ENCODE results near the gene LRP2. TPM values are rescaled to one million over a fixed set of nuclear protein-coding genes. Genes with fewer than 3 reads are reported as not detected.

The LRP2 gene
- total and polyA plus RNA-seq, 2 of the 8 experiments (the other 6 are each of a cell fraction or from before 2014, with no cell fraction given): 2.0 to 2.9 TPM

- no peak overlapping the region for H3K4me3 ChIP-seq (ENCODE audit: extremely low read depth in 1 of 4, insufficient read depth in 2 of 4, low read depth in 3 of 4, low read length in 4 of 4)
- no peak overlapping the region for H3K9ac ChIP-seq (replicated peaks in 1 of 4; ENCODE audit: extremely low read depth in 1 of 4, low read depth in 3 of 4, low read length in 3 of 4)
- DNase-seq (ENCODE audit: low read depth in 1 of 2, low spot score in 2 of 2): no peak
- no peaks in the 10 kb centered on the region for H3K36me3 ChIP-seq (ENCODE audit: control insufficient read depth in 2 of 4, insufficient read depth in 4 of 4, low read length in 3 of 4)
- FAIRE-seq: no peak
- no peak overlapping the region for H2BK15ac ChIP-seq (ENCODE audit: low read length)
- no peaks in the 10 kb centered on the region for H3K4me1 ChIP-seq (replicated peaks in 1 of 4; ENCODE audit: control insufficient read depth in 3 of 4, insufficient read depth in 4 of 4, low read length in 3 of 4)
- H2AFZ ChIP-seq (ENCODE audit: low read length): no peak overlapping the region
- WGBS, 2 experiments (ENCODE audit: extremely low coverage in 1 of 2, insufficient coverage in 1 of 2, insufficient read length in 1 of 2, insufficient replicate concordance in 2 of 2, low coverage in 1 of 2, low lambda C conversion rate in 2 of 2, missing lambda C conversion rate in 1 of 2): 86% methylated on average over 3 of the region's 3 CpGs; no CpG with 5 or more reads in 1 of the 2 experiments
- H2BK20ac ChIP-seq (ENCODE audit: low read length): no peak overlapping the region
- no peaks in the 10 kb centered on the region for H3K79me2 ChIP-seq (ENCODE audit: control insufficient read depth in 1 of 2, insufficient read depth in 2 of 2, low read length in 2 of 2)
- no peak overlapping the region for H2BK120ac ChIP-seq (replicated peaks; ENCODE audit: low read depth, low read length)
- H3K4ac ChIP-seq (replicated peaks; ENCODE audit: insufficient read length, low read depth, low read length): no peak overlapping the region
- H3K23ac ChIP-seq (ENCODE audit: insufficient read length): no peak overlapping the region
- H3K9me3 ChIP-seq (ENCODE audit: insufficient read depth in 2 of 2, low read depth in 1 of 2, low read length in 1 of 2): peaks cover 0 to 3% of the 10 kb centered on the region in 2 experiments; a peak in 1 of 4 replicates
- H2BK5ac ChIP-seq (ENCODE audit: low read depth, low read length): no peak overlapping the region
- H4K5ac ChIP-seq (ENCODE audit: insufficient read length, low read depth, low read length): no peak overlapping the region
- H3K14ac ChIP-seq (ENCODE audit: insufficient read length): no peak overlapping the region
- no peak overlapping the region for H2AK5ac ChIP-seq (ENCODE audit: low read depth, low read length)
- no peak overlapping the region for H4K8ac ChIP-seq (ENCODE audit: extremely low read depth, insufficient read depth, low read length)
- CTCF ChIA-PET (ENCODE audit: partially characterized antibody): interaction anchor here (1.1 kb wide), 1 partner anchor 11 kb away, joined by 3 read pairs; no protein-coding TSS in a partner anchor
- POLR2A ChIA-PET (ENCODE audit: partially characterized antibody): no interaction called here
- H4K91ac ChIP-seq (replicated peaks; ENCODE audit: insufficient read length, low read length): no peak overlapping the region
- no peaks in the 10 kb centered on the region for H4K20me1 ChIP-seq (replicated peaks in 1 of 2; ENCODE audit: control insufficient read depth in 1 of 2, insufficient read depth in 2 of 2, low read length in 2 of 2)
- no peaks in the 10 kb centered on the region for H3K79me1 ChIP-seq (ENCODE audit: low read depth, low read length)
- no peak overlapping the region for H3K27ac ChIP-seq (ENCODE audit: low read depth, low read length)
- H3K23me2 ChIP-seq (ENCODE audit: low read depth, low read length): no peaks in the 10 kb centered on the region
- no peak overlapping the region for H3K18ac ChIP-seq (ENCODE audit: extremely low read depth, low read length)
- H3K56ac ChIP-seq (replicated peaks; ENCODE audit: insufficient read length, low read depth, low read length): no peak overlapping the region
- no peak overlapping the region for H3K4me2 ChIP-seq (ENCODE audit: insufficient read depth in 1 of 2, low read depth in 2 of 2, low read length in 2 of 2)
- no peak overlapping the region for H2BK12ac ChIP-seq (ENCODE audit: low read depth, low read length)
- H3K27me3 ChIP-seq (replicated peaks in 1 of 4; ENCODE audit: control insufficient read depth in 3 of 4, extremely low read depth in 1 of 4, insufficient read depth in 3 of 4, low read length in 3 of 4): no peaks in the 10 kb centered on the region
- TF ChIP-seq BRCA1 (IDR thresholded peaks at IDR 0.05; ENCODE audit: low read depth, low read length) (no peak), SUZ12 (IDR thresholded peaks at IDR 0.05; ENCODE audit: low read length) (no peak), CBX5 (IDR thresholded peaks at IDR 0.05; ENCODE audit: low read depth, low read length) (no peak), SP1 (IDR thresholded peaks at IDR 0.05; ENCODE audit: low read depth, low read length) (no peak), TEAD4 (IDR thresholded peaks at IDR 0.05; ENCODE audit: low read depth, low read length) (no peak)
Measured at GRCh38 chr2:169328785-169329184, 33.5 kb downstream of the LRP2 start.

Measured in H1 (cell line).